GM12874 (cell line): Measurements from ENCODE around the gene BRSK2.

Source experiments
- TF ChIP-seq, protein P1 (sequence below): IDR thresholded peaks from 2 replicates; pipeline ENCODE4 v1.5.1; 2011; ENCODE audit warnings: low read depth, mild to moderate bottlenecking, control low read depth, low read length, moderate library complexity; ENCODE audit not compliant: insufficient read depth

Gene BRSK2

DNA sequence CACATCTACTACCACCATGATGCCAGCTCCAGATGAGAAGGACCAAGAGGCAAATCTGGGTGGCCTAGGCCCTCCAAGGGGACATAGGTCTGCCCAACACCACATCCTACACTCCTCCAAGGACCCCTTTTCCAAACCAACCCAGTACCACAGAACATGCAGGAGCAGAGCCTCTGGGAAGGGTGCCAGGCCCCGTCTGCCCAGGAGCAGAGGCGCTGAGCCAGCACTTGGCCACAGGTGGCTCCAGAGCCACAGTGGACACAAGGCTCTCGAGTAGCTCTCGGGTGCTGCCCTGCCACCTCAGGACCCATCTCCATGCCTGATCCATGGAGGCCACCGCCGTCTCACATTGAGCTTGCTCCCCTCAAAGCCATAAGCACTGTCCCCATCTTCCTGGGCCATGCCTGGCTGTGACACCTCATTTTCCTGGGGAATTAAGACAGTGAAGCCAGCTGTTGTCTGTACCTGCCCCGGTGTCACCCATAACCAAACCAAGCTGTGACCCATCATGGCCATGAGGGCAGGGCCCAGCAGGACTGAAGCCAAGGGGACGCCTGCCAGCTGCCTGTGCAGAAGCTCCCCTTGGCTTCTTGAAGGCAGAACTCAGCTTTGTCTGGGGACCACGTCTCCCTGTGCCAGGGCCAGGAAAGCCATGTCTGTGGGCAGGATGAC lies 89.4 kb downstream of the BRSK2 start:
- TF ChIP-seq, protein P1, sequence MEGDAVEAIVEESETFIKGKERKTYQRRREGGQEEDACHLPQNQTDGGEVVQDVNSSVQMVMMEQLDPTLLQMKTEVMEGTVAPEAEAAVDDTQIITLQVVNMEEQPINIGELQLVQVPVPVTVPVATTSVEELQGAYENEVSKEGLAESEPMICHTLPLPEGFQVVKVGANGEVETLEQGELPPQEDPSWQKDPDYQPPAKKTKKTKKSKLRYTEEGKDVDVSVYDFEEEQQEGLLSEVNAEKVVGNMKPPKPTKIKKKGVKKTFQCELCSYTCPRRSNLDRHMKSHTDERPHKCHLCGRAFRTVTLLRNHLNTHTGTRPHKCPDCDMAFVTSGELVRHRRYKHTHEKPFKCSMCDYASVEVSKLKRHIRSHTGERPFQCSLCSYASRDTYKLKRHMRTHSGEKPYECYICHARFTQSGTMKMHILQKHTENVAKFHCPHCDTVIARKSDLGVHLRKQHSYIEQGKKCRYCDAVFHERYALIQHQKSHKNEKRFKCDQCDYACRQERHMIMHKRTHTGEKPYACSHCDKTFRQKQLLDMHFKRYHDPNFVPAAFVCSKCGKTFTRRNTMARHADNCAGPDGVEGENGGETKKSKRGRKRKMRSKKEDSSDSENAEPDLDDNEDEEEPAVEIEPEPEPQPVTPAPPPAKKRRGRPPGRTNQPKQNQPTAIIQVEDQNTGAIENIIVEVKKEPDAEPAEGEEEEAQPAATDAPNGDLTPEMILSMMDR: no peak

DNA sequence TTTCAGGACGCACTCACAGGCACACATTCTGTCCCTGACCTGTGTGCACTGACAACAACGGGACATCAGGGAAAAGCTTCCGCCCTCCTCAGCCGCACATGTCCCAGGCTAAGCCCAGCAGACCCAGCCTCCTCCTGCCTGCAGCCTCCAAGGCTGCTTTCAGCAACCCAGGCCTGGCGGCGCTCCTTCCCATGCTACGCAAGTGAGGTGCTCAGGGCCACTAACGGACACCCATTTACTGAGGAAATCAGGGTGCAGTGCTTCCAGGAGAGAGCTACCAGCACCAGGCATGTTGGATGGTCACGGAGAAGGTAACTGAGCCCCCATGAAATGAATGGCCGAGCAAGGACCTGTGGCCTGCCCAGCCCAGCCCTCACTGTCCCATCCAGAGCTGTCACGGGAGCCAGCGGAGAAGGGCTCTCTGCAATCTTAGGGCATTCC lies 90.0 kb downstream of the BRSK2 start:
- TF ChIP-seq, protein P1: no peak

DNA sequence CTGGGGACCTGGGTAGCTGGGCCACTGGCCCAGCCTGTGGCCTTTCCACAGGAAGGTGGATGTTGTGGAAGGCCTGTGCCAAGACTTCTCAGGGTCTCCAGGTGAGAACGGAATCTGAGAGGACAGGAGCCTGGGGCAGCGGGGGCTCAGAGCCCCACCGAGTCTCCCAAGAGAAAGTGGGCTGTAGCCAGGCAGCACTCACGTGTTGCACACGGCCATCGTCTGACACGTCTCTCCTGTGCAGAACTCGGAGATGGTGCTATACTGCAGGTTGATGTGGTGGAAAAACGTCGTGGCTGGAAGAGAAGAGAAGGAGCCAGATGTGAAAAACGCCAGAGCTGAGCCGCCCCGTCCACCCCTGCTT lies 90.4 kb downstream of the BRSK2 start:
- TF ChIP-seq, protein P1: no peak

DNA sequence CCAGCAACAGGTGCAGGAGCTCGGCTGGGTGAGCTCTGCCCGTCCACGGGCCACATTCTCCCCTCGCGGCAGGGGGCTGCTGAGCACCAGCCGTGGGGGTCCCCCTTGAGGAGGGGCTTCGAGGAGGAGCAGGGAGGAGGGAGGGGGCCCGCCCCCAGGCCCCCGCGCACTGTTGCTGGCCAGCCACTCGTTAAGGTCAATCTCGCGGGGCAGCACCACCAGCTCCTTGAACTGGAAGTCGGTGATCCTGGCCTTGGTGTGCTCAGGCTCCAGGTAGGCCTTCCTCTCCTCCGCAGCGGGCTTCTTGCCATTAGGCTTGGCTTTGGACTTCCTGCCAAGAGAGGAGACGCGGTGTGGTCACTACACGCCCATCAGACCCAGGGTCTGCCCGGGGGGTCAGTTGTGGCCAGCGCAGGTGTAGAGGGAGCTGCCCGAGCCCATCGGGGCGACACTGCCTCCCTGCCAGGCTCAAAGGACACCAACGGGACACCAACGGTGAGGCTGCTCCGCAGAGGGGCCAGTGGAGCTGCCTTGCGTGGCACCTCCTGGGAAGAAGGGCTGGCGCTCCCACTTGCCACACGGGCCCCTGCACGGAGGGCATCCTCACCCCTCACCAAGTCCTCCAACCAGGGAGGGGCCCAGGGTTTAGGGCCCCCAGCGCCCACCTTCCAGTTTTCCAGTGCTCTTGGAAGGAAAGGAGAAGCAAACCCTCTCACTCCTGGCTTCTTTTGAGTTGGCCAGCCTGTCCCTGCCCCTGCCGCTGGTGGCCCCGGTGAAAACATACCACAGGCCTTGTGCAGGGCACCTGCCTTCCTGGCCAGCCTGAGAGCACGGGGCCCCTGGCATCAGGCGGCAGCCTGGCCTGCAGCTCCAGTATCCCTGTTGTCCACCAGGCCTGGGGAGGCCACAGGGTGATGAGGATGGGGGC lies 91.1 kb downstream of the BRSK2 start:
- TF ChIP-seq, protein P1: no peak

DNA sequence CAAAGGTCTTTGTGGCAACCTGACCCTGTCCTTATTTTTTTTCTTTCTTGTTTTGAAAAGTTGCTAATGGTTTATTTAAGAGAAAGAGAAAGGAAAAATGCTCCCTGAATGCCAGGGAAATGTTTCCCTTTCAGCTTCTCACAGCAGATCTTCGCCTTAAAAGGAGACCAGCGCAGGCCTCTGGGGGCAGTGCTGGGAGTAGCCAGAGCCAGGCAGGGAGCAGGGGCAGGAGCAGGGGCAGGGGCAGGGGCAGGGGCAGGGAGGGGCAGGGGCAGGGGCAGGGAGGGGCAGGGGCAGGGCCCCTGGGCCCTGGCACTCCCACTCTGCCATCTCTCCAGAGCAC lies 91.7 kb downstream of the BRSK2 start:
- TF ChIP-seq, protein P1: no peak

DNA sequence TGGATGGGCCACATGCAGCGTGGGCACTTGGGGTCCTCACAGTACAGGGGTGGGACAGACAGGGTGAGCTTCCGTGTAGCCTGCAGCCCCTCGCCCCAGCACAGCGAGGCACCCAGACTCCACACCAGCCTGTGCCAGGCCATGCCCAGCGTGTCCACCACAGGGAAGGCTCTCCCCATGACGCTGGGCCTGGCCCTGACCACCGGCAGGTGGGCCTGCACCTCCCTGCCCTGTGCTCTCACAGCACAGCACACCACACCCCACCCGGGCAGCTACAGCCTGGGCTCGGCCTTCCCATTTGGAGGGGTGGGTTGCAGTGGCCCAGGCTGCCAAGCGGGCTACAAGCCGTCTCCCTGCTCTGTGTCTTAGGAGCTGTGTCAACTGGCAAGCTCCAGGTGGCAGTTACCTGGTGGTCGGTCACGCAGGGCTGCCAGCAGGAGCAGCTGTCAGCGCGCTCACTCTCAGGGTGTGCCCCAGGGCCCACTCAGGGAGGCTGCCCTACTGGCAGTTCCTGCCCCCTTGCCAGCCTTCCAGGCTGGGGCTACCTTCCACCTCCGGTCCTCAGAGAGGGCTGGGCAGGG lies 92.2 kb downstream of the BRSK2 start:
- TF ChIP-seq, protein P1: no peak
